Thyroid gland (tissue), 4 donors: ENCODE data around the gene PFN1.

Source experiments
- CTCF ChIP-seq, 6 experiments: fragments of 200-600 bp in 3 of 6; fragments of 450-650 bp in 3 of 6; sonication (generic) in 3 of 6; IDR thresholded peaks; one replicate each; pipeline ENCODE4 v1.5.1; 2016 to 2019; ENCODE audit warnings: antibody characterized with exemption in 6 of 6, mild to moderate bottlenecking in 2 of 6, inconsistent platforms in 1 of 6, moderate library complexity in 1 of 6
- POLR2A ChIP-seq, 2 donors: fragments of 450-650 bp; IDR thresholded peaks; one replicate each; pipeline ENCODE4 v1.6.1; 2017; ENCODE audit warnings: antibody characterized with exemption in 2 of 2, mild to moderate bottlenecking in 2 of 2, moderate library complexity in 1 of 2

DNA sequence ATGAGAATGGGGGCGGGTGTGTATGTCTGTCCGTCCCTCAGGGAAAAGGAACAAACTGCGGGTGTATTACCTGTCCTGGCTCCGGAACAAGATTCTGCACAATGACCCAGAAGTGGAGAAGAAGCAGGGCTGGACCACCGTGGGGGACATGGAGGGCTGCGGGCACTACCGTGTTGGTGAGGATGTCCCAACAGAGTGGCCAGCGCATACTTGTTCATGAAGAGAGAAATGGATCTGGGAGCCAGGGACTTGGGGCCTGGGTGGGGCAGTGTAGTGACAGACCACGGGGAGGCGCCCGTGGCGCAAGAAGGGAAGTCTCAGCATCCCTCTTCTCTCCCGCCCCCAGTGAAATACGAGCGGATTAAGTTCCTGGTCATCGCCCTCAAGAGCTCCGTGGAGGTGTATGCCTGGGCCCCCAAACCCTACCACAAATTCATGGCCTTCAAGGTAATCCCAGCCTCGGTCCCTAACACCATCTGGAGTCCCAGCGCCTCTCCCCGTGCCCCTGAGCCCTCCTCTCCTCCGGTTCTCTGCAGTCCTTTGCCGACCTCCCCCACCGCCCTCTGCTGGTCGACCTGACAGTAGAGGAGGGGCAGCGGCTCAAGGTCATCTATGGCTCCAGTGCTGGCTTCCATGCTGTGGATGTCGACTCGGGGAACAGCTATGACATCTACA, 52.5 kb downstream of the PFN1 start:
- no peak for TF ChIP-seq POLR2A (IDR thresholded peaks at IDR 0.05)
- no peak for TF ChIP-seq CTCF (IDR thresholded peaks at IDR 0.05)
